Right forelimb (tissue), 1 donor: ENCODE results near the gene CDH22.
A peak's percentile ranks its signal among the peaks of the same experiment; 100 is the strongest.

Experiments used
- DNase-seq: peaks from one replicate; pipeline ENCODE4 v3.0.0-alpha.2; 2018

CDH22 gene

DNA sequence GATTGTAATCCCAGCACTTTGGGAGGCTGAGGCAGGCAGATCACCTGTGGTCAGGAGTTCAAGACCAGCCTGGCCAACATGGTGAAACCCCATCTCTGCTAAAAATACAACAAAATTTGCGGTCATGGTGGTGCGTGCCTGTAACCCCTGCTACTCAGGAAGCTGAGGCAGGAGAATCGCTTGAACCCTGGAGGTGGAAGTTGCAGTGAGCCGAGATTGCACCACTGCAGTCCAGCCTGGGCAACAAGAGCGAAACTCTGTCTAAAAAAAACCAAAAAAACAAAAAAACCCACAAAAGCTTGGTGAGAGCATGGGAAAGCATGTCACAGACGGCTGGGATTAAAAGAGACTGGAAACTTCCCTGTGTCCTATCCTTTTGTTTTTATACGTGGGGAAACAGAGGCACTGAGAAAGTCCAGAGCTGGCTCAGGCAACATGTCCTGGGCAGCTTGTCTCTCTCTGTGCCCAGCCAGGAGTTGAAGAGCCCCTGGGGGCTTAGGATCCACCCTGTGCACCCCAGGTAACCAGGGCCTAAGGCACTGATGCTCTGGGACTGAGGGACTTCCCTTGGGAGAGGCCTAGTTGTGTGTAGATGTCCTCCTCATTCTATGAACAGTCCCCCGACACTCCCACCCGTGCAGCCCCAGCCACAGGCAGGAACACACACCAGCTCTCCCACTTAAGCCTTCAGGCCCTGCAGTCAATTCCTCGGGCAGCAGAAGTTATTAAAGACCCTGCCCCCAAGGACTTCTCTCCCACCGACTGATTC, 174.2 kb downstream of the CDH22 start:
- no peak for DNase-seq

DNA sequence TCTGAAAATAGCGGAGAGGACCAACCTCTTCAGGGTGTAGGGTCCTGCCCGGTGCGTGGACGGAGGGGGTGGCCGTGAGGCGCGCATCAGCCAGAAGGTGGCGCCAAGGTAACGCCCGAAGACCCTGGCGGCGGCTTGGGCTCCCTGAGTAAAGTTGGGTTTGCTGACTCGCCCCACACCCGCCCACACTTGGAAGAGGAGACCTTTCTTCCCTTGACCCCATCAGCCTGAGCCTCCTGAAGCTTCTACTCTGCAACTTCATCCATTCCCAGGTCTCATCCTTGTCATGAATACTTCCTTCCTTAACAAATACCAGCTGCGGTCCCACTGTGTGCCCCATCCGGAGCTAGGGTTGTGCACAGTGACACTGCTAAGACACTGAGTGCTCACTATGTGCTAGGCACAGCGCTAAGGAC, 175.6 kb downstream of the CDH22 start:
- DNase-seq = peak; percentile 79

DNA sequence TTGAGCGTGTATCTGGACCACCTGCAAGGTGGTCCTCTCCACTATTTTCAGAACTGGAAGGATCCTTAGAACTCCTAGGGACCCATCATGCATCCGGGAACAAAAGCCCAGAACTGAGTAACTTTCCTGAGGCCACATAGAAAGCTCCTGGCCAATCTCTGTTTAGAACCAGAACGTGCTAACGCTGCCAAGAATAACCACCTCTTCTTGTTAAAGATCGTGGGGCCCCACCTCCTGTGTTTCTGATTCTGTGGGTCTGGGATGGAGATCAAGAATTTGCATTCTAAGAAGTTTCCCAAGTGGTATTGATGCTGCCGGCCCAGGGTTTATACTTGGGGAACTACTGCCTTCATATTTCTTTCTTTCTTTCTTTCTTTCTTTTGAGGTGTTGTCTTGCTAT, 176.9 kb downstream of the CDH22 start:
- no peak for DNase-seq

DNA sequence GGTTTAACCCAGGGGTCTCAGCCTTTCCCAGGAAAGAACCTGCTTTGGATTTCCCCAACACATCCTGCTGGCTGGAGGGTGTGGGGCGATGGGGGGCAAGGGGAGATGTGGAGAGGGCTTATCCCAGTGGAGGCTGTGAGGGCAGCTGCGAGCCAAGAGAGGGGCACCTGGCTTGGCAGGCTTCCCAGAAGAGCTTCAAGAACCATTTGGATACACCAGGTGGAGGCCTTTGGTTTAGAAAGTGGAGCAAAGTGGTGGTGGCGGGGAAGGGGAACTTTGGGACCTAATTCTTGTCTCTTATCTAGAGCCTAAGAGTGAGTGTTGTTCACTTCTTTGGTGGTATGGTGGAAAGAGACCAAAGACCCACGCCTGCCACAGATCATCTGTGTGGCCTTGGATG, 177.8 kb downstream of the CDH22 start:
- no peak for DNase-seq

DNA sequence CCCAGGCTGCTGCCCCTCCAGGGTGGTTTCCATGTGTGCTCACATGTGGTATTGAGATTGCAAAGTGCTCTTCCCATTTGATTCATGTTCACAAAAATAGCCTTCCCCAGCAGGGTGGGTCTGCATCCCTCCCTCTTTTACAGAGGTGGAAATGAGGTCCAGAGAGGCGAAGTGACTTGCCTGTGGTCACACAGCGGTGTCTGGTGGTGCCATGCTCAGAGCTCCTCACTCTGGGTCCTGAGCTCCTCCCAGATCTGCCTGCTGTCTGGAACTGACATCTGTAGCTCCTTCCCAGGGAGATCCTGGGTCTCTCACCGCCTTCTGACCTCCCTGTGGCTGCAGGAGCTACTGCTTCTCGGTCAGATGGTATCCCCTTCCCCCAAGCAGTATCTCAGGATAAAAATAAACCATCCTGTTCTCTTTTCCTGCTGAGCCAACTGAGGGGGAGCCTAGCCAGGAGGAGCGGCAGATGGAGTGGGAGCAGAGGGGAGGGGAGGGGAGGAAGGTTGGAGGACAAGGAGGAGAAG, 178.3 kb downstream of the CDH22 start:
- no peak for DNase-seq

DNA sequence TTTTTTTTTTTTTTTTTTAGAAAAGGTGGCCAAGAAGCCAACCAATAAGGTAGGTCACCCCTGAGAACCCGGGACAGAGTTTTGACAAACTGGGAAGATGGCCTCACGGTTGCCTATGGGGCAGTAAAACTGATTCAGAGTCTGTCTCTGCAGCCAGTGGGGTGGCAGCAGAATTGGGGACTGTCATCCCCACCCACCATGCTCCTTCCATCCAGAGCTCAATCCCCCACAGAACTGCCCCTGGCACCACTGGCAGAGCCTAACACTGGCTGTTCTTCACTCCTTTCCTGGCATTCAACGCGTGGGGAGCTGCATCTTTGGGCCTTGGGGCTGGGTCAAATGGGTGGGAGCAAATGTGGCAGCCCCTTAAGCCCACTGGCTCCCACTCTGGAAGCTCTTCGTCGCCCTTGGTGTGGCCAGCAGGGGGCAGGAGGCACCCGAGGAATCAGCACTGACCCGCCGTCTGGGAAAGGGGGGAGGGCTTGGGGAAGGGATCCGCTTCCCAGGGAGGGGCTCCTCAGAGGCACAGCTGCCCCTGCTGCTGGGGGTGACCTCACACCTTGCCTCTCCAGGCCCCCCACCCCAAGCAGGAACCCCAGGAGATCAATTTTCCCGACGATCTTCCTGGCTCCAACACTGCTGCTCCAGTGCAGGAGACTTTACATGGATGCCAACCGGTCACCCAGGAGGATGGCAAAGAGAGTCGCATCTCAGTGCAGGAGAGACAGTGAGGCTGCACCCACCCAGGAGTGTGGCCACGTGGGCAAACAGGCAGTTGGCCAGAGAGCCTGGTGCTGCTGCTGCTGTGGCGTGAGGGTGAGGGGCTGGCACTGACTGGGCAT, 179.8 kb downstream of the CDH22 start:
- peak; percentile 54 for DNase-seq

DNA sequence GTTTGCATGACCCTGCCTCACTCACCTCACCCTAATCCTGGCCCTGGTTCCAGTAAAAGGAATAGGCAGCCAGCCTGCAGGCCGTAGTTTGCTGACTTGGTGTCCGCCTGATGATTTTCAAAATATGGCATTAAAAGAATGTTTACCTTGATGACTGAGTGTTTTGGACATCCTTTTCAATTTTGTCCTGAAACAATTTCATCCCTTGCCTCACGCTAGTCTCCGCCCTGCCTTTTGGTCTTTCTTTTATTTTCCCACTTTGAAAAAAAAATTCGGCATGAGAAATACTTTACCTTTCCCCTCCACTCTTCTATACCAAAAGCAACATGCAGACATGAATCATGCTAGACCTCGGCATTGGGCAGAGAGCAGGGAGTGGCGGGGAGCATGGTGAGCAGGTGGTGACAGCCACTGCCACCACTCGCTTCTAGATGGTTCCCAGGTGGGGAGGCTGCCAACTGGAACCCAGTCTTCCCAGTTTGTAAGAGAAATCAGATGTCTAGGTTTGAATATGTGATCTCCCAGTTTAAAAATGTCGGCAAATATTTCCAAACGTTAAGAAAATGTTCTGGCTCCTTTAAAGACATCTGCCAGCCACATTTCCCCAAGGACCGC, 180.8 kb downstream of the CDH22 start:
- DNase-seq = no peak

DNA sequence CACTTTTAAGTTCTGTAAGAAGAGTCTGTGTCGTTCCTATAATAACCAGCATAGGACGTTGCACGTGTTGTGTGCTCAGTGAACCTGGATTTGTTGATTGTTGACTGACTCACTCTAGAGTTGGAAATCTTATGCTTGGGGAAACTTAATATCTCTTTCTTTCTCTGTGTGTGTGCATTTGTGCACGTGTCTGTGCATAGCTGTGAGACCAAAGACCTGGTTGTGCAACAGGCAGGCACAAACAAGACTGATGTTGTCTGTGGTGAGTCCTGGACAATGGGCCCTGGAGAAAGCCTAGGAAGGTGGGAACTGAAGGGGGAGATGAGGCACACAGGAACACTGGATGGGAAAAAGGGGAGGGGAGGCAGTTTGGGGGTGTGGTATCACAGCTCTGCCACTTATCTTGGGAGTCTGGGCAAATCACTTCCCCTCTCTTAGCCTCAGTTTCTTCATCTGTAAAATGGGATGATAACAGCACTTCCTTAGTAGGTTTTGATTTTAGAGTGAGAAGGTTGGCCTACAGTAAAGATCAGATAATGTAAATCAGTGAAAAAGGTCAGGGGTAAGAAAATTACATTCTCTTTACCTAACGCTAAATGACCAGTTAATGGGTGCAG, 181.8 kb downstream of the CDH22 start:
- no peak for DNase-seq
